Measurements from ENCODE around the gene TMEM100. TPM values are rescaled to one million over a fixed set of nuclear protein-coding genes. Genes with fewer than 3 reads are reported as not detected.

Gene TMEM100
- polyA plus RNA-seq, 3 donors = not detected

DNA sequence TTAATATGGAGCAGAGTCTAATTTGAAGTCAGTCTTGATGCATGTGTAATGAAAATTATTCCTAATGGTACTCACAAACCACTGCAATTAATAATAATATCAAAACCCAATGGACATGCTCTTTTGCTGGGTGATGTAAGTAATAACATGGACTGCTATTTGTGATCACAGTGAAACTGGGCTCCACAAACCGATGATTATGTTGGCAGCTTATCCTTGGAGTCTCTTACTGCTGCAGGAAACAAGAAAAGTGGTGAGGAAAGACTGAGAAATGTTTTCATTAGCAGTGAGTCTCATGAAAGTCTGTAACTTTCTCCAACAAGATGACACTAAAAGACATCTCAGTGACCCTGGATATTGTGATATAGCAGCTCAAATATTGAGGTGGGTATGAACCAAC is 45.2 kb downstream of the TMEM100 start:
- Mint-ChIP-seq H3K4me1 (peaks cover 36% of the 10 kb centered on the region), H3K9me3 (peaks cover 0 to 6% (median 3%) of the 10 kb centered on the region in 7 donors), H3K27me3 (ENCODE audit: low read depth in 3 of 3) (peaks cover 0 to 3% (median 2%) of the 10 kb centered on the region in 3 donors), H3K27ac (no peak overlapping the region), H3K36me3 (peaks cover 0 to 2% of the 10 kb centered on the region in 2 donors), H3K4me3 (no peak overlapping the region)
- Histone ChIP-seq H3K27me3 (ENCODE audit: control insufficient read depth in 2 of 2, insufficient read depth in 2 of 2, low read length in 2 of 2) (no peaks in the 10 kb centered on the region), H2AFZ (ENCODE audit: insufficient read depth, low read depth, low read length, poor library complexity, severe bottlenecking) (no peak overlapping the region), H3K9me3 (replicated peaks in 1 of 2; ENCODE audit: control insufficient read depth in 1 of 2, insufficient read depth in 1 of 2, low read length in 2 of 2) (no peaks in the 10 kb centered on the region), H3K79me2 (ENCODE audit: insufficient read depth, low read length) (no peaks in the 10 kb centered on the region), H3K4me1 (ENCODE audit: control insufficient read depth in 1 of 2, insufficient read depth in 2 of 2, low read length in 2 of 2) (peaks cover 36 to 40% of the 10 kb centered on the region in 2 donors), H3K9ac (ENCODE audit: insufficient read depth, low read length, poor library complexity, severe bottlenecking) (no peak overlapping the region), H3K27ac (ENCODE audit: low read depth in 1 of 2, low read length in 2 of 2) (no peak overlapping the region), H4K20me1 (ENCODE audit: insufficient read depth, low read length) (no peaks in the 10 kb centered on the region), H3K4me3 (replicated peaks in 1 of 3; ENCODE audit: low read depth in 2 of 3, low read length in 3 of 3) (no peak overlapping the region), H3K36me3 (replicated peaks in 1 of 2; ENCODE audit: control insufficient read depth in 1 of 2, insufficient read depth in 2 of 2, low read length in 2 of 2) (no peaks in the 10 kb centered on the region), H3K4me2 (replicated peaks; ENCODE audit: extremely low read depth, low read length, poor library complexity, severe bottlenecking) (no peak overlapping the region)
- 100% methylated on average over 1 of the region's 1 CpG for whole genome bisulfite sequencing (ENCODE audit: insufficient coverage)
- TF ChIP-seq, protein P1, sequence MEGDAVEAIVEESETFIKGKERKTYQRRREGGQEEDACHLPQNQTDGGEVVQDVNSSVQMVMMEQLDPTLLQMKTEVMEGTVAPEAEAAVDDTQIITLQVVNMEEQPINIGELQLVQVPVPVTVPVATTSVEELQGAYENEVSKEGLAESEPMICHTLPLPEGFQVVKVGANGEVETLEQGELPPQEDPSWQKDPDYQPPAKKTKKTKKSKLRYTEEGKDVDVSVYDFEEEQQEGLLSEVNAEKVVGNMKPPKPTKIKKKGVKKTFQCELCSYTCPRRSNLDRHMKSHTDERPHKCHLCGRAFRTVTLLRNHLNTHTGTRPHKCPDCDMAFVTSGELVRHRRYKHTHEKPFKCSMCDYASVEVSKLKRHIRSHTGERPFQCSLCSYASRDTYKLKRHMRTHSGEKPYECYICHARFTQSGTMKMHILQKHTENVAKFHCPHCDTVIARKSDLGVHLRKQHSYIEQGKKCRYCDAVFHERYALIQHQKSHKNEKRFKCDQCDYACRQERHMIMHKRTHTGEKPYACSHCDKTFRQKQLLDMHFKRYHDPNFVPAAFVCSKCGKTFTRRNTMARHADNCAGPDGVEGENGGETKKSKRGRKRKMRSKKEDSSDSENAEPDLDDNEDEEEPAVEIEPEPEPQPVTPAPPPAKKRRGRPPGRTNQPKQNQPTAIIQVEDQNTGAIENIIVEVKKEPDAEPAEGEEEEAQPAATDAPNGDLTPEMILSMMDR (IDR thresholded peaks at IDR 0.05) = no peak
- no peak for DNase-seq
- intact Hi-C loops (cut with micrococcal nuclease) = no loop called here

DNA sequence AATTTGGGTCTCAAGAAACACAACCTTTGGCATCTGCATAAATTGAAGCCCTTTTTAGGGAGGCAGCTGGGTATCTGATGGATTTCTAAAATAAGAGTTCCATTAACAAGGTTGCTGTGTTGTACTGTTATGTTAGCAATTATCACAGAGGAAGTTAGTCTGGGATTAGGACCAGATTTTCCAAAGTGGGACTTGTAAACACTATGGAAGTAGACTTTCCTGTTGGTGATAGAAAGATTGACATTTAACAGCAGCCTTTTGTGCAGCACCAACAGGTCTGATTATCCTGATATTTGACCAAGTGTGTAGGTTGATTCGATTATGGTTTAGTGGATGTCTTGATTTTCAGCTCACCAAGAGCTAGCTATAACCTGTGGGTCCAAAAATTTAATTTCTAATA is 46.4 kb downstream of the TMEM100 start:
- Mint-ChIP-seq H3K4me1 (peaks cover 40% of the 10 kb centered on the region), H3K27ac (peak overlapping the region in 1 of 7 donors; percentile 48), H3K27me3 (ENCODE audit: low read depth in 3 of 3) (peaks cover 0 to 2% (median under 1%) of the 10 kb centered on the region in 3 donors), H3K9me3 (peaks cover 0 to 9% (median 4%) of the 10 kb centered on the region in 7 donors), H3K36me3 (peaks cover 0 to 2% of the 10 kb centered on the region in 2 donors), H3K4me3 (no peak overlapping the region)
- Histone ChIP-seq H3K27me3 (ENCODE audit: control insufficient read depth in 2 of 2, insufficient read depth in 2 of 2, low read length in 2 of 2) (no peaks in the 10 kb centered on the region), H3K4me2 (replicated peaks; ENCODE audit: extremely low read depth, low read length, poor library complexity, severe bottlenecking) (no peak overlapping the region), H2AFZ (ENCODE audit: insufficient read depth, low read depth, low read length, poor library complexity, severe bottlenecking) (no peak overlapping the region), H3K4me1 (ENCODE audit: control insufficient read depth in 1 of 2, insufficient read depth in 2 of 2, low read length in 2 of 2) (peaks cover 45 to 49% of the 10 kb centered on the region in 2 donors), H3K4me3 (replicated peaks in 1 of 3; ENCODE audit: low read depth in 2 of 3, low read length in 3 of 3) (no peak overlapping the region), H3K9ac (ENCODE audit: insufficient read depth, low read length, poor library complexity, severe bottlenecking) (no peak overlapping the region), H3K27ac (ENCODE audit: low read depth in 1 of 2, low read length in 2 of 2) (no peak overlapping the region), H3K9me3 (replicated peaks in 1 of 2; ENCODE audit: control insufficient read depth in 1 of 2, insufficient read depth in 1 of 2, low read length in 2 of 2) (no peaks in the 10 kb centered on the region), H3K79me2 (ENCODE audit: insufficient read depth, low read length) (no peaks in the 10 kb centered on the region), H3K36me3 (replicated peaks in 1 of 2; ENCODE audit: control insufficient read depth in 1 of 2, insufficient read depth in 2 of 2, low read length in 2 of 2) (no peaks in the 10 kb centered on the region), H4K20me1 (ENCODE audit: insufficient read depth, low read length) (no peaks in the 10 kb centered on the region)
- TF ChIP-seq, protein P1 (IDR thresholded peaks at IDR 0.05) = no peak
- intact Hi-C loops (cut with micrococcal nuclease) = no loop called here
- no CpG with 5 or more reads among the region's 1 CpG for WGBS (ENCODE audit: insufficient coverage)
- no peak for DNase-seq

Data from CD14-positive monocyte (primary cell).